K562 (cell line): ENCODE results near the gene FBXW10B. TPM values are rescaled to one million over a fixed set of nuclear protein-coding genes. Genes with fewer than 3 reads are reported as not detected.
A peak's percentile ranks its signal among the peaks of the same experiment; 100 is the strongest.

ENCODE experiments used
- ARID2 ChIP-seq: fragments of 450-650 bp; IDR thresholded peaks from 2 replicates; pipeline ENCODE4 v1.6.1; 2017; ENCODE audit warnings: antibody characterized with exemption, mild to moderate bottlenecking
- ARNT ChIP-seq, 2 experiments: fragments of 450-650 bp; IDR thresholded peaks; 2 replicates each; pipeline ENCODE4 v1.6.1; 2016; ENCODE audit warnings: mild to moderate bottlenecking in 1 of 2
- CEBPB ChIP-seq: fragments of 450-650 bp; IDR thresholded peaks from 2 replicates; pipeline ENCODE4 v1.6.1; 2016; ENCODE audit warnings: missing genetic modification characterization, missing compliant biosample characterization
- CREM ChIP-seq: IDR thresholded peaks from 2 replicates; pipeline ENCODE4 v1.6.1; 2014; ENCODE audit warnings: antibody characterized with exemption, low read depth
- DPF2 ChIP-seq: fragments of 450-650 bp; IDR thresholded peaks from 2 replicates; pipeline ENCODE4 v1.6.1; 2016
- GATAD2B ChIP-seq: fragments of 450-650 bp; IDR thresholded peaks from 2 replicates; pipeline ENCODE4 v1.6.1; 2017; ENCODE audit warnings: mild to moderate bottlenecking, borderline replicate concordance
- HIVEP1 ChIP-seq: fragments of 250-450 bp; sonication (Bioruptor Pico); IDR thresholded peaks from 2 replicates; pipeline ENCODE4 v1.4.0; 2020; ENCODE audit warnings: mild to moderate bottlenecking
- IFI16 ChIP-seq: fragments of 250-450 bp; sonication (Bioruptor Pico); IDR thresholded peaks from 2 replicates; pipeline ENCODE4 v2.1.2; 2022; ENCODE audit warnings: mild to moderate bottlenecking, inconsistent platforms
- KLF1 ChIP-seq: fragments of 450-650 bp; IDR thresholded peaks from 2 replicates; pipeline ENCODE4 v1.6.1; 2016; ENCODE audit warnings: missing genetic modification characterization, missing compliant biosample characterization
- KLF16 ChIP-seq: IDR thresholded peaks from 2 replicates; pipeline ENCODE4 v1.6.1; 2016; ENCODE audit warnings: antibody characterized with exemption
- L3MBTL2 ChIP-seq: fragments of 450-650 bp; IDR thresholded peaks from 2 replicates; pipeline ENCODE4 v1.6.1; 2016; ENCODE audit warnings: mild to moderate bottlenecking, moderate library complexity
- MBD2 ChIP-seq: sonication (generic); IDR thresholded peaks from 2 replicates; pipeline ENCODE4 v1.6.1; 2016; ENCODE audit warnings: low read depth, borderline replicate concordance
- MEIS2 ChIP-seq: fragments of 450-650 bp; IDR thresholded peaks from 2 replicates; pipeline ENCODE4 v1.6.1; 2014; ENCODE audit warnings: mild to moderate bottlenecking; ENCODE audit not compliant: partially characterized antibody
- MYNN ChIP-seq, 2 experiments: sonication (generic); formaldehyde crosslinking in 1 of 2; IDR thresholded peaks; 2 replicates each; pipeline versions ENCODE4 v1.5.0 to v1.6.1; 2016 to 2020; ENCODE audit warnings: antibody characterized with exemption in 1 of 2, missing genetic modification reagents in 1 of 2
- NR3C1 ChIP-seq: sonication (generic); formaldehyde crosslinking; IDR thresholded peaks from 2 replicates; pipeline ENCODE4 v1.8.1; 2022; ENCODE audit warnings: missing genetic modification reagents
- NRF1 ChIP-seq, 2 experiments: fragments of 450-650 bp; IDR thresholded peaks in 1 of 2; conservative IDR thresholded peaks in 1 of 2; 2 replicates each; pipeline ENCODE4 v1.6.1; 2014; ENCODE audit warnings: mild to moderate bottlenecking in 2 of 2
- PTRF ChIP-seq: fragments of 450-650 bp; IDR thresholded peaks from 2 replicates; pipeline ENCODE4 v1.6.1; 2016; ENCODE audit warnings: mild to moderate bottlenecking, missing genetic modification characterization, missing compliant biosample characterization
- RB1 ChIP-seq: fragments of 450-650 bp; IDR thresholded peaks from 2 replicates; pipeline ENCODE4 v1.6.1; 2017; ENCODE audit warnings: low read depth, mild to moderate bottlenecking
- RNF2 ChIP-seq: sonication (generic); IDR thresholded peaks from 2 replicates; pipeline ENCODE4 v1.6.1; 2016
- SOX6 ChIP-seq: fragments of 450-650 bp; IDR thresholded peaks from 2 replicates; pipeline ENCODE4 v1.6.1; 2014; ENCODE audit warnings: mild to moderate bottlenecking
- SP1 ChIP-seq: sonication (generic); formaldehyde crosslinking; IDR thresholded peaks from 2 replicates; pipeline ENCODE4 v1.8.1; 2022; ENCODE audit warnings: mild to moderate bottlenecking, missing genetic modification reagents
- SPI1 ChIP-seq: IDR thresholded peaks from 2 replicates; pipeline ENCODE4 v1.6.1; 2011; ENCODE audit warnings: low read depth, low read length, control low read depth, borderline replicate concordance
- TBP ChIP-seq: optimal IDR thresholded peaks from 2 replicates; pipeline ENCODE3; 2011; ENCODE audit warnings: low read depth, low read length, improper control_type of control experiment
- ZNF589 ChIP-seq: fragments of 200-800 bp; sonication (Bioruptor generic); IDR thresholded peaks from 2 replicates; pipeline ENCODE4 v1.6.1; 2016; ENCODE audit warnings: low read depth, missing genetic modification characterization, missing compliant biosample characterization
- polyA plus RNA-seq, 8 experiments: library from polyadenylated mRNA; depleted of rRNA in 4 of 8; stranded (reverse) in 5 of 8; unstranded in 3 of 8; fragments of >200 nt; fragmentation: Nextera tagmentation in 2 of 8; fragmentation: Illumina TruSeq in 1 of 8; extraction: Ambion mirVana in 2 of 8; extraction: Trizol in 1 of 8; gene quantifications; 2 replicates each; pipeline versions ENCODE4 v1.2.1 to v1.2.3, GENCODE V29; 2011 to 2014; ENCODE audit warnings: inconsistent platforms in 1 of 8, missing spikeins in 1 of 8
- total RNA-seq, 7 experiments: library from RNA; depleted of rRNA in 6 of 7; stranded (reverse); fragments of >200 nt in 6 of 7; fragmentation: Illumina TruSeq in 2 of 7; extraction: Trizol in 2 of 7; gene quantifications; 2 replicates each; pipeline versions ENCODE4 v1.2.1 to v1.2.3, GENCODE V29; 2011 to 2021; ENCODE audit warnings: low replicate concordance in 1 of 7
- TF ChIP-seq, protein P1 (sequence below): fragments of 250-450 bp; sonication (Bioruptor Pico); IDR thresholded peaks from 2 replicates; pipeline ENCODE4 v1.4.0; 2020
- TF ChIP-seq, protein P2 (sequence below): fragments of 250-450 bp; sonication (Bioruptor Pico); IDR thresholded peaks from 2 replicates; pipeline ENCODE4 v1.5.0; 2021
- TF ChIP-seq, protein P3 (sequence below): sonication (generic); formaldehyde crosslinking; IDR thresholded peaks from 2 replicates; pipeline ENCODE4 v1.8.0; 2022; ENCODE audit warnings: missing genetic modification reagents, mild to moderate bottlenecking, moderate library complexity, borderline replicate concordance
- TF ChIP-seq, protein P4 (sequence below): IDR thresholded peaks from 2 replicates; pipeline ENCODE4 v1.6.1; 2014; ENCODE audit warnings: antibody characterized with exemption

The FBXW10B gene
- total and polyA plus RNA-seq, 9 of the 15 experiments (the other 6 are each of a cell fraction or from before 2014, with no cell fraction given) = 0.11 to 0.33 (median 0.16) TPM; not detected in 5

DNA sequence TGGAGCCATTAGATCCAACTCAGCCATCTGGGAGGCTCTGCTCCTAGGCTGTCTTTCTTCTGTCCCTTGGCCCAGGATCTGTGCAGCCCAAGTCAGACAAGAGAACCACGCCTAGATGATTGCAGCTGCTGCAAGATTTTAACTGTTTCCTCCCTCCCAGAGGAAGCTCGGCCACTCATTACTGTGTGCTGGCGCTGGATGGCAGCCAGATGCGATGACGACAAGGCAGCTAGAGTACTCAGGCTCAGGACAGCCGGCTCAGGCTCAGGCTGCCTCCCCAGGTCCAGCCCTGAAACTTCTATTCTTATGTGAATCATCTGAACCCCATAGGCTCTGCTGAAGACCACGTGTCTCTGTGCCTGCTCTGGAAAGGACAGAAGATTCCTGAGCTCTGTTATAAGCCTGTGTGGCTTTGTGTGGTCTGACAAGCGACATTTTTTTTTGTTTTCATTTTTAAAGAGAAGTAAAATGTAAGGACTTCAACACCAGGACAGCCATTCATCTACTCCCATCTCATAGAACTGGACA, 32.1 kb upstream of the FBXW10B start (continued):
- TF ChIP-seq, protein P1, sequence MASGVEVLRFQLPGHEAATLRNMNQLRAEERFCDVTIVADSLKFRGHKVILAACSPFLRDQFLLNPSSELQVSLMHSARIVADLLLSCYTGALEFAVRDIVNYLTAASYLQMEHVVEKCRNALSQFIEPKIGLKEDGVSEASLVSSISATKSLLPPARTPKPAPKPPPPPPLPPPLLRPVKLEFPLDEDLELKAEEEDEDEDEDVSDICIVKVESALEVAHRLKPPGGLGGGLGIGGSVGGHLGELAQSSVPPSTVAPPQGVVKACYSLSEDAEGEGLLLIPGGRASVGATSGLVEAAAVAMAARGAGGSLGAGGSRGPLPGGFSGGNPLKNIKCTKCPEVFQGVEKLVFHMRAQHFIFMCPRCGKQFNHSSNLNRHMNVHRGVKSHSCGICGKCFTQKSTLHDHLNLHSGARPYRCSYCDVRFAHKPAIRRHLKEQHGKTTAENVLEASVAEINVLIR (CRISPR knock-in tag) = no peak
- TF ChIP-seq ZNF589 (CRISPR knock-in tag) (0 out of 2 replicates have a peak, but pooled peaks have one; percentile 38), CREM (peak; percentile 83), KLF16 (peak; percentile 40; the same call in 1 of the 2 replicates), NRF1 (conservative IDR thresholded peaks at IDR 0.05 in 1 of 2, IDR thresholded peaks at IDR 0.05 in 1 of 2) (peak; percentile 72 to 75), DPF2 (peak; percentile 60; the same call in 1 of the 2 replicates), CEBPB (tag) (peak; percentile 48), ARID2 (no peak), SP1 (CRISPR knock-in tag) (no peak), KLF1 (tag) (no peak), IFI16 (CRISPR knock-in tag) (no peak), L3MBTL2 (peak; percentile 62; the same call in 1 of the 2 replicates), ARNT (IDR thresholded peaks at IDR 0.05) (peak in 1 of 2 experiments; percentile 46; a peak in 1 of 4 replicates), HIVEP1 (CRISPR knock-in tag) (no peak), MEIS2 (no peak), MYNN (IDR thresholded peaks at IDR 0.05) (0 out of 2 replicates have a peak, but pooled peaks have one; percentile 35), MYNN (CRISPR knock-in tag; IDR thresholded peaks at IDR 0.05) (no peak), RB1 (no peak), SPI1 (peak; percentile 25; the same call in 1 of the 2 replicates), PTRF (tag) (no peak), TBP (peak; percentile 12), GATAD2B (no peak), NR3C1 (CRISPR knock-in tag) (no peak), RNF2 (0 out of 2 replicates have a peak, but pooled peaks have one; percentile 34), SOX6 (0 out of 2 replicates have a peak, but pooled peaks have one; percentile 51), MBD2 (0 out of 2 replicates have a peak, but pooled peaks have one; percentile 6)
- TF ChIP-seq, protein P2, sequence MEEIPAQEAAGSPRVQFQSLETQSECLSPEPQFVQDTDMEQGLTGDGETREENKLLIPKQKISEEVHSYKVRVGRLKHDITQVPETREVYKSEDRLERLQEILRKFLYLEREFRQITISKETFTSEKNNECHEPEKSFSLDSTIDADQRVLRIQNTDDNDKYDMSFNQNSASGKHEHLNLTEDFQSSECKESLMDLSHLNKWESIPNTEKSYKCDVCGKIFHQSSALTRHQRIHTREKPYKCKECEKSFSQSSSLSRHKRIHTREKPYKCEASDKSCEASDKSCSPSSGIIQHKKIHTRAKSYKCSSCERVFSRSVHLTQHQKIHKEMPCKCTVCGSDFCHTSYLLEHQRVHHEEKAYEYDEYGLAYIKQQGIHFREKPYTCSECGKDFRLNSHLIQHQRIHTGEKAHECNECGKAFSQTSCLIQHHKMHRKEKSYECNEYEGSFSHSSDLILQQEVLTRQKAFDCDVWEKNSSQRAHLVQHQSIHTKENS (CRISPR knock-in tag) = no peak
- TF ChIP-seq, protein P3, sequence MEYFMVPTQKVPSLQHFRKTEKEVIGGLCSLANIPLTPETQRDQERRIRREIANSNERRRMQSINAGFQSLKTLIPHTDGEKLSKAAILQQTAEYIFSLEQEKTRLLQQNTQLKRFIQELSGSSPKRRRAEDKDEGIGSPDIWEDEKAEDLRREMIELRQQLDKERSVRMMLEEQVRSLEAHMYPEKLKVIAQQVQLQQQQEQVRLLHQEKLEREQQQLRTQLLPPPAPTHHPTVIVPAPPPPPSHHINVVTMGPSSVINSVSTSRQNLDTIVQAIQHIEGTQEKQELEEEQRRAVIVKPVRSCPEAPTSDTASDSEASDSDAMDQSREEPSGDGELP = peak; percentile 87
- TF ChIP-seq, protein P4, sequence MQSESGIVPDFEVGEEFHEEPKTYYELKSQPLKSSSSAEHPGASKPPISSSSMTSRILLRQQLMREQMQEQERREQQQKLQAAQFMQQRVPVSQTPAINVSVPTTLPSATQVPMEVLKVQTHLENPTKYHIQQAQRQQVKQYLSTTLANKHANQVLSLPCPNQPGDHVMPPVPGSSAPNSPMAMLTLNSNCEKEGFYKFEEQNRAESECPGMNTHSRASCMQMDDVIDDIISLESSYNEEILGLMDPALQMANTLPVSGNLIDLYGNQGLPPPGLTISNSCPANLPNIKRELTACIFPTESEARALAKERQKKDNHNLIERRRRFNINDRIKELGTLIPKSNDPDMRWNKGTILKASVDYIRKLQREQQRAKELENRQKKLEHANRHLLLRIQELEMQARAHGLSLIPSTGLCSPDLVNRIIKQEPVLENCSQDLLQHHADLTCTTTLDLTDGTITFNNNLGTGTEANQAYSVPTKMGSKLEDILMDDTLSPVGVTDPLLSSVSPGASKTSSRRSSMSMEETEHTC = no peak
